Measurements from ENCODE around the gene PRIM2.
"Not testable (repeated sequence)": the region's sequence is repeated elsewhere in the genome, so short reads cannot be mapped to it uniquely, and the experiment has no call there.

The PRIM2 gene

GRCh38 chr6:57368965-57369731, 51.7 kb downstream of the PRIM2 start:
- not testable (repeated sequence) for DNase-seq

DNA sequence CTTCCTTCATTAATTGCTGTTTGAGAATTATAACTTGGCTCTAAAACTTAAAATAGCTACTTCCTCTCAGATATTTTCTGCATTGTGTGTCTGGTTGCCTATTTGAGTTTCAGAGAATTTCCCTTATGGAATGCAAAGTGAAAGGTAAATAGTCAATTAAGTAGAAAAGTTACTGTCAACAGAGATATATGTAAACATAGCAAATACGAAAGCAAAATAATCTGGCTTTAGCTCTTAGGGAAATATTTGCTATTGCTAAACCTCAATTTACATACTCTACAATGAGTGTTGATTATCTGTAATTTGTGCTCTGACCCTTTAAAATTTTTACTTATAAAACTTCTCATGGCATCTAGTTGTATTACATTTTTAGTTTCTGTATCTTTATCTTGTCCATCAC, 54.3 kb downstream of the PRIM2 start:
- DNase-seq = not testable (repeated sequence)

DNA sequence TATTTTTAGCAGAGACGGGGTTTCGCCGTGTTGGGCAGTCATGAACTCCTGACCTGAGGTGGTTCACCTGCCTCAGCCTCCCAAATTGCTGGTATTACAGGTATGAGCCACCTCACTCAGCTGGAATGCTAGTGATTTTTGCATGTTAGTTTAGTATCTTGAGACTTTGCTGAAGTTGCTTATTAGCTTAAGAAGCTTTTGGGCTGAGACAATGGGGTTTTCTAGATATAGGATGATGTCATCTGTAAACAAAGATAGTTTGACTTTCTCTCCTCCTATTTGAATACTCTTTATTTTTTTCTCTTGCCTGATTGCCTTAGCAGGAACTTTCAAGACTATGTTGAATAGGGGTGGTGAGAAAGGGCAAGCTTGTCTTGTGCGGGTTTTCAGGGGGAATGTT, 57.3 kb downstream of the PRIM2 start:
- not testable (repeated sequence) for DNase-seq

GRCh38 chr6:57376083-57376482, 58.7 kb downstream of the PRIM2 start:
- not testable (repeated sequence) for DNase-seq

DNA sequence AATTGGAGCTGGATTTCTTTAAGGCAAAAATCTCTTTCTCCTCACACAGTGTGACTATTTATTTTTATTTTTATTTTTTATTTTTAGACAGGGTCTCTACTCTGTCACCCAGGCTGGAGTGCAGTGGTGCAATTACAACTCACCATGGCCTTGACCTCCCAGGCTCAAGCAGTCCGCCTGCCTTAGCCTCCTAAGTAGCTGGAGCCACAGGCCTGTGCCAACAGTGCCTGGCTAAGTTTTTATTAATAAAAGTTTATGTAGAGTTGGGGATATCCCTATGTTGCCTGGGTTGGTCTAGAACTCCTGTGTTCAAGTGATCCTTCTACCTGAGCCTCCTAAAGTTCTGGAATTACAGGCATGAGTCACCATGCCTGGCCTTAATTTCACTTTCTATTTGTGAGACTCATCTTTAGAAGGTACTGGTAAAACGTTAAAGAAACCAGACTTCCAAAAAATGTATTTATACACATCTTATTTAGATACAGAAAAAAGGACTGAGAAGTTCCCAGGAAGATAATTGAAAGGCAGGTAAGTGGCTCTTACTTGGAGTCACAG, 71.7 kb downstream of the PRIM2 start:
- not testable (repeated sequence) for DNase-seq

GRCh38 chr6:57390818-57391217, 73.4 kb downstream of the PRIM2 start:
- not testable (repeated sequence) for DNase-seq

- not testable (repeated sequence) for DNase-seq
These were observed 74.6 kb downstream of the PRIM2 start for GRCh38 chr6:57392047-57392446.

DNA sequence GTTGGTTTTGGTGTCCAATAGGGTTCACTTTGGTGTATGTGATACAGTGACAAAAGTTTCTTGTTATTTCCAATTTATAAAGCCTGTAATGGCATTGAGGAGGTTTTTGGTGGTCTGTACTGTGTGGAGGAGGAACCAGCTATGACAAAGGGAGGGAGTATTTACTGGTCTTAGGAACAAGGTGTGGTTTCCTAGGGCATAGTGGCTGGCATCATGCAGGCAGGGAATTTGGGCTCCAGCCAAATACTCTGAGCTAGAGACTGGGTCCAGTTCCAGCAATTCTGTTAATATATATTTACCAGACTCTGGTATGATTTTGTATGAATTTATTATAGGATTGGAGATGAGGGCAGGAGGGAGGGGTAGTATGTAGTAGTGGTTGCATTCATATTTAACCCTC, 101.9 kb downstream of the PRIM2 start:
- DNase-seq = not testable (repeated sequence)

GRCh38 chr6:57421503-57421902, 104.1 kb downstream of the PRIM2 start:
- DNase-seq = no peak

GRCh38 chr6:57423468-57423867, 106.0 kb downstream of the PRIM2 start:
- DNase-seq = no peak

- DNase-seq = not testable (repeated sequence)
These were observed 114.3 kb downstream of the PRIM2 start for GRCh38 chr6:57431742-57432141.

DNA sequence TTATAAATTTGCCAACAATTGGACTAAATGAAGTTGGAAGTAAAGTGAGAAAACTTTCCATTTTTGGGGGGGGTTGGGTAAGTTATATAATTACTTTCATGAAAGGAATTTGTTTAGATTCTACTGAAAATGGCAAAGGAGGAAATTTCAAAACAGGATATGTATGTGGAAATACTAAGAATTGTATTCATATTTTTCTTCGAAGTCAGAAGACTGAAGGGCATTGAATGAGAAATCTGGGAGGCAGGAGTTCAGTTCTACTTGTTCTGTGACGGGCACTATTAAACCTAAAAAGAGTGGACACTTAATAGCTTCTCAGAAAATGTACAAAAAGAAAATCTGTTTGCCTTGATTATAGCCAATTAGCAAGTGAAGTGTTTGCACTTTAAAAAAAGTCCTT, 114.7 kb downstream of the PRIM2 start:
- DNase-seq = no peak

GRCh38 chr6:57432919-57433684, 115.7 kb downstream of the PRIM2 start:
- no peak for DNase-seq

- not testable (repeated sequence) for DNase-seq
These were observed 116.4 kb downstream of the PRIM2 start for GRCh38 chr6:57433790-57434189.

- DNase-seq = no peak
These were observed 117.5 kb downstream of the PRIM2 start for GRCh38 chr6:57434944-57435343.

GRCh38 chr6:57435475-57436160, 118.2 kb downstream of the PRIM2 start:
- DNase-seq = no peak

DNA sequence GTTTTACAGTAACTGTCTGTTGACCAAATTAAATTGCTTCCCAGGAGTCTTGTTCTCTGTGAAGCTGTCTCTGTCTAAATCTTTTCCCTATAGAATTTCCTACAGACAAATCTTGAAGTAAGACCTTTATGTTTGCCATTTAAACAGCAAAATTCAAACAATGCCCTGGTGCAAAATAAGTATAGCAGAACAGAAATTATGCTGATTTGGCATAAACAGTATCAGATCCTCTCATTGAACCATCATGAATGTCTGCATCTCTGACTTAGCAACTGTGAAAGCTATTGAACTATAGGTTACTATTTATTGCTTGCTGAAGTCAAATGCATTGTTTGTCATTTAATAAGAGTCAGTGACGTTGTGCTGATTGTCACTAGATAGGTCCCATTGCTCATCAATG, 123.3 kb downstream of the PRIM2 start:
- not testable (repeated sequence) for DNase-seq

DNA sequence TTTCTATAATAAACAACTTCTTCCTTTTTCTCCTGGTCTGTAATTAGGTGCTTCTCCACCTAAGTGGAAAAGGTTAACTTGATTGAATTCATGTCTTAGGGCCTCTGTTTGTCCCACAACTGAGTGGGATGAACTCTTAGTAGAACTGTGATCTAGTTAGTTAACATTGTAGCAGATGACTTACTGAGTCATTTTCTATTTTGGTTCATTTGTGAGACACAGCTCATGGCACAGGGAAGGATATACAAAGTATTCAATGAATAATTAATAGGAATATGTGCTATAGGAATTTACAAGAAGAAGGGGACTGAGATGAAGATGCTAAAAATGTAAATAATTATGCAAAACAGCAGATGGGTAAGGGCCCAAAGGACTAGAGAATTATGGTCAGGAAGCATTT, 124.7 kb downstream of the PRIM2 start:
- DNase-seq = not testable (repeated sequence)

GRCh38 chr6:57443181-57443580, 125.8 kb downstream of the PRIM2 start:
- DNase-seq = not testable (repeated sequence)

DNA sequence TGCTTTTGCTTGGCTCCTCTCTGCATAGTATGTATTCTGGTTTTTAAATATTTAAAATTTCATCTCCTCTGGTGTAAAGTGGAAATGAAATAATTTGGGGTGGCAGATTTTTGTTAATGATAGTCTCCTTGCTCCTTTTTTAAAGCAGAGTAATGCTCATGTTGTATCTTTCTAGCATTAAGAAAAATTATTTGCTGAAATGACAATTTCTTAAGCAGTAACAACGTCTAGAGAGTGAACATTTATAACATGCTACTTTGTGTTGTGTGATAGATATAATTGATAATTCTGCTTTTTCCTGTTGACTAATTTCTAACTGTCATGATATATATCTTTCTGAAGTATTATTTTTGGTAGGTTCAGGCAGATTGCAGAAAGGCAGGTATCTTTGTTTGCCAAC, 127.4 kb downstream of the PRIM2 start:
- DNase-seq = not testable (repeated sequence)

GRCh38 chr6:57445379-57445778, 127.9 kb downstream of the PRIM2 start:
- DNase-seq = not testable (repeated sequence)

GRCh38 chr6:57445790-57446468, 128.5 kb downstream of the PRIM2 start:
- not testable (repeated sequence) for DNase-seq
